Measurements from ENCODE around the gene CASKIN2.
"Not testable (repeated sequence)": the region's sequence is repeated elsewhere in the genome, so short reads cannot be mapped to it uniquely, and the experiment has no call there.

CASKIN2 gene

DNA sequence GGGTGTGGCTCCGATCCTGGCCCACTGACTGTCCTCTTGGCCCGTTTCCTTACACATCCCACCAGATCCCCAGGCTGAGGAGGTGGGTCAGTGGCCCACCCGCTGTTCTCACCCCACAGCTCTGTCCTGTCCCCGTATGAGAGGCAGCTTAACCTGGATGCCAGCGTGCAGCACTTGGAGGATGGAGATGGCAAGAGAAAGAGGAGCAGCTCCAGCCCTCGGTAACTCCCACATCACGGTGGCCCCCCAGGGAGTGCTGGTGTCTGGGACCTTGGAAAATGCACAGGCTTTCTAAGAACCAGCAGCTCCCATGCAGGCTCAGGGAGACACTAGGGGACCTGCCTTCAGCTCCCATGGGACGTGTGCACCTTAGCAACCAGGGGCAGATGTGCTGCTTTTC lies 6.0 kb upstream of the CASKIN2 start:
- no peak for DNase-seq (ENCODE audit: low read depth)

DNA sequence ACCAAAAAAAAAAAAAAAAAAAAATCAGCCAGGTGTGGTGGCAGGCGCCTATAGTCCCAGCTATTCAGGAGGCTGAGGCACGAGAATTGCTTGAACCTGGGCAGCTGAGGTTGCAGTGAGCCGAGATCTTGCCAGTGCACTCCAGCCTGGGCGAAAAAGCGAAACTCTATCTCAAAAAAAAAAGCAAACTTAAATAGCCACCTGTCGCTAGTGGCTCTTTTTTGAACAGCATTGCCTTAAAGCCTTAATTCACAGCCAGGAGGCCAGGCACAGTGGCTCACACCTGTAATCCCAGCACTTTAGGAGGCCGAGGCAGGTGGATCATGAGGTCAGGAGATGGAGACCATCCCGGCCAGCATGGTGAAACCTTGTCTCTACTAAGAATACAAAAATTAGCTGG lies 5.1 kb upstream of the CASKIN2 start:
- not testable (repeated sequence) for DNase-seq (ENCODE audit: low read depth)

DNA sequence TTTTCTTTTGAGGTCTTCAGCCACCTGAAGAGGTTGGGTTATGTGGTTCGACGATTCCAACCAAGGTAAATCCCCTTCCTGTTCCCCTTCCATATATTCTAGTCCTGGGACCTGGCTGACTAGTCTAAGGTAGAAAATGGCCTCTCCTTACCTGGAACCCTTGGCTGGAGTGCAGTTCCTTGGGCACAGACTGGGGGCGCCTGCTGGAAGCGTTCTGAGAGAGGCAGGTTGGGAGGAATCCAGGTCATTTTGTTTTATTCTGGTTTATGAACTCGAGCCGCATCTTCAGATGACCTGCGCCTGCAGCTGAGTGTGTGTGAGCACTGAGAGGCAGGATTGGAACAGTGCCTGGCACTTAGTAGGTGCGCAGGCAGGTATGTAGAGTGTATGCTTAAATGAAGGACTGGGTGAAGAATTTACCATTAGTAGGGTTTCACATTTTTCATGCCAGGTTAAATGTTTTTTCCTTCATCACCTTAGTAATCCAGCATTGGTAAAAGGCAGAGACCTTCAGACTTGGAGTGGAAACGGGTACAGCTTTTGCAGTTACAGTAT lies 3.7 kb upstream of the CASKIN2 start:
- no peak for DNase-seq (ENCODE audit: low read depth)

GRCh38 chr17:75518201-75518600 lies 2.9 kb upstream of the CASKIN2 start:
- peak; percentile 10 for DNase-seq (ENCODE audit: low read depth)

- peak; percentile 21 for DNase-seq (ENCODE audit: low read depth)
These were observed 2.0 kb upstream of the CASKIN2 start for GRCh38 chr17:75517297-75517865.

DNA sequence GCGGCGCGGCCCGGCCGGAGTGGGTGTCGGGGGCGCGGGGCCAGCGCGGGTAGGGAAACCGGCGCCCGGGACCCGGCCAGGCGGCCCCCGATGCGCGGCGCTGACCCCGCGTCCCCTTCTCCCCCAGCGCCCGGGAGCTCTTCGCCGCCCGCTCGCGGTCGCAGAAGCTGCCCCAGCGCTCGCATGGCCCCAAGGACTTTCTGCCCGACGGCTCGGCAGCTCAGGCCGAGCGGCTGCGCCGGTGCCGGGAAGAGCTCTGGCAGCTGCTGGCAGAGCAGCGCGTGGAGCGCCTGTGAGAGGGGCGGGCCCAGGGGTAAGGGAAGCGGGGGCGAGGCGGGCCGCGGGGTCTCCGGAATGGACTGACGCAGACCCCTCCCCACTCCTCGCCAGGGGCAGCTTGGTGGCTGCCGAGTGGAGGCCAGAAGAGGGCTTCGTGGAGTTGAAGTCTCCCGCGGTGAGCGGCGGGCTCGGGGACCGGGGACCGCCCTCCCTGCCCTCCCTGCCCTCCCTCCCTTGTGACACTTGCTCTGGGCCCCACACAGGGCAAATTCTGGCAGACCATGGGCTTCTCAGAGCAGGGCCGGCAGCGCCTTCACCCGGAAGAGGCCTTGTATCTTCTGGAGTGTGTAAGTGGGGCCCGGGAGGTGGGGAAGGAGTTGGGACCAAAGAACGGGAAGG lies 1.4 kb upstream of the CASKIN2 start:
- DNase-seq (ENCODE audit: low read depth), result peak; percentile 26

GRCh38 chr17:75516255-75516618 lies 900 bp upstream of the CASKIN2 start, which contains the start of gene TSEN54:
Gene TSEN54 (plus strand): TSS chr17:75516528. CDS start chr17:75516561, 33 bp downstream.
- DNase-seq (ENCODE audit: low read depth), result peak; percentile 91

DNA sequence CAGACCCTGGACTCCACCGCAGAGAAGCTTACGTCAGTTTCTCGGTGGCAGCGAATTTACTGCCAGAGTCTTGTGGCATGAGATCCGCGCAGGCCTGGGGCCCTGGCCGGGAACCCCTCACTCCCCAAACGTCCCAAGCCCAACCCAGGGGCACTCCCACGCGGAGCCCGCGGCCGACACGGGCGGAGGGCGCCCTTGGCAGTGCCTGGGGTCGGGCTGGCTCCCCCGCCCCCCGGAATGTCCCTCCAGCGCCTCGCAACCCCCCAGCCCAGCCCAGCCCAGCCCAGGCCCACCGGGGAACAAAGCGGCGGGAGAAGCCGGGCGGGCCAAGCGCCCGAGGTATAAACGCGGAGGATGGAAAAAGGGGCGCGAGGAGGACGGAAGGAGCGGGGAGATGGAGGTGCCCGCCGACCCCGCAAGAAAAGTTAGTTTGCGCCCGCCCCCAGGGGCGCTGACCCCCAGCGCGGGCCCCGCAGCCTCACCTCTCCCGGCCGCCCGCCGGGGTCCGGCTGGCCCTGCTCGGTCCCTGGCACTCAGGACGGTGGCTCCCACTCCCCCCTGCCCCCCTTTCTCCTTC lies 330 bp downstream of the CASKIN2 start:
- no peak for DNase-seq (ENCODE audit: low read depth)

DNA sequence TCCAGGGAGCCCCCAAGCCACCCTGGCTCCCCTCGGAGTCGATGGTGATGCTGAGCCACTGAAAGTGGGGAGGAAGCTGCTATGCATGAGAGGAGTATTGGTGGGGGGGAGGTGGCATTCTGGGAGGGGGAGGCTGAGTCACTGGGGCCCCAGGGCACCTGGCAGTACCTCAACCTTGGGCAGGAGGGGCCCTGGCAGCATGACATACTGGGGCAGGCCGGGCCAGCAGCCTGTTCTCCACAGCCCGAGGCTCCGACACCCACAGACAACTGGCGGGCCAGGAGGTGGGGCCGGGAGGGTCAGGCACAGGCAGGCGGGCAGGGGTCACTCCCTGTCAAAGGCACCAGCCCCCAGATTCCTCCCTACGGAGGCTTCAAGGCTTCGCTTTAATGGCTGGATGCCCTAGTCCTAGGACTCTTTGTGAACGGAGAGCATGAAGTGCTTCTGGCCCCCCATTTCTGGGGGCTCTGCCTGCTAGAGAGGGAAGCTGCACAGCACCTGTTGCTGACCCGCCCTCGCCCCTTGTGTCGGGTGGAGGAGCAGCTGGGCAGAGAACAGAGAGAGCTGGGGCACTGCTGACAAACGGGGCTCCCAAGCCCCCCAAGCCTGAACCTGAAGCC lies 928 bp downstream of the CASKIN2 start:
- no peak for DNase-seq (ENCODE audit: low read depth)

- no peak for DNase-seq (ENCODE audit: low read depth)
These were observed 1.7 kb downstream of the CASKIN2 start for GRCh38 chr17:75513641-75514000.

DNA sequence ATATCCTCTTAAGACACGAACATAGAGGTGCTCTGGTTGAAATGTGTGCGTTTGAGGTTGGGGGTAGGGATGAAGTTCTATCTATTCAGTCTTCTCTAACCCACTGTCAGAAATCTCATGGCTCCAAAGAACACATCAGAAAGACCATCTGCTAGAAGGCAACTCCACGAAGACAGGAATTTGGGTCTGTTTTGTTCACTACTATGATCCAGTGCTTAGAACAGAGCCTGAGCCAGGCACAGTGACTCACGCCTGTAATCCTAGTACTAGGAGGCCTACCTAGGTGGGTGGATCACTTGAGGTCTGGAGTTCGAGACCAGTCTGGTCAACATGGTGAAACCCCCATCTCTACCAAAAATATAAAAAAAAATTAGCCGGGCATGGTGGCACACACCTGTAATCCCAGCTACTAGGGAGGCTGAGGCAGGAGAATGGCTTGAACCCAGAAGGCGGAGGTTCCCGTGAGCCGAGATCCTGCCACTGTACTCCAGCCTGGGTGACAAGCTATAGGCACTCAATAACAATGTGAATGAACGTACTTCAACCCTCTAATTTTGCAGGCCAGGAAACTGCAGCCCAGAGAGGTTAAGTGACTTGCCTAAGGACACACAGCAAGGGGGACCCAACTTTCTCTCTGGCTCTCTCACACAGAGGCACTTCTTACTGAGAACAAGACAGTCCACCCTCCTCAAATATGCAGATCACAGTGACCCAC lies 2.3 kb downstream of the CASKIN2 start:
- DNase-seq (ENCODE audit: low read depth), result no peak

DNA sequence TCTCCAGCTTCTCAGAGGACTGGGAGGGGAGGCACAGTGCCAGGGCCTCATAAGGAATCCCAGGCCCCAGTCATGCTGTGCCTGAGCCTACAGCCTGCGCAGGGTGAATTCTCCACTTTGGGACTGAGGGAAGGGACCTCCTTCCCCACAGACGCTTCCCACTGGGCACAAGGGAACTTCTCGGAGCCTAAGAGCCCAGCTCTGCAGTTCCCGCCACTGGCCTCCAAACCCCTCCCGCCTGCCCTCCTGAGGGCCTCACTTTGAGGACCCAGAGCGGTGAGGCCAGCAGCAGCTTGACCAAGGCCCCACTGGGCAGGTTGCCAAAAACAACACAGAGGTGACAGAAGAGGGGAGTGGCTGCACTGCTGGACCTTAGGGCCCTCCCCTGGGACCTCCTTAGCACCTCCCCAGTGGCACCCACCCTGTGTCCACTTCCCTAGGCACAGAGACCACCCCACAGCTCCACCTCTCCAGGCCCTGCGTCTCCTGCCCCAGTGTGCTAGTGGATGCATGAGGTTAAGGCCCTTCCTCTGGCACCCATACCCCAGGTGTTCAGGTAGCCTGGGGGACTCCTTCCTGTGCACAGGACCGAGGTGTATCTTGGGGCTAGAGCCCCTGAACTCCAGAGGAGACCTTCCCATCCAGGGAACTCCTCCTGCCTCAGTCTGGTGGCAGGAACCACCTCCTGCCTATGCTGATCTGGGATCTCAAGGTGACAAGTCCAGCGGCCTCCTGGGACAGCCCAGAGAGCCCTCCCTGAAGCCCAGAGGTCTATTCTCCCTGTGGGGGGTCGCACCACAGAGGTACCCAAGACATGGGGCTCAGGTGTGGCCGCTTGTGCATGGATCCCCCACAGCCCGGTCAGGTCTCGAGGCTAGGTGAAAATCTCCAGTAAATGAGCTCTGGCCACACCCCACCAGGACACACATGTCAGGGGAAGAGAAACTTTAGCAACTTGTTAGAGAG lies 3.4 kb downstream of the CASKIN2 start:
- DNase-seq (ENCODE audit: low read depth), result no peak

- no peak for DNase-seq (ENCODE audit: low read depth)
These were observed 4.1 kb downstream of the CASKIN2 start for GRCh38 chr17:75511270-75511609.

- no peak for DNase-seq (ENCODE audit: low read depth)
These were observed 5.6 kb downstream of the CASKIN2 start for GRCh38 chr17:75509528-75510258.

DNA sequence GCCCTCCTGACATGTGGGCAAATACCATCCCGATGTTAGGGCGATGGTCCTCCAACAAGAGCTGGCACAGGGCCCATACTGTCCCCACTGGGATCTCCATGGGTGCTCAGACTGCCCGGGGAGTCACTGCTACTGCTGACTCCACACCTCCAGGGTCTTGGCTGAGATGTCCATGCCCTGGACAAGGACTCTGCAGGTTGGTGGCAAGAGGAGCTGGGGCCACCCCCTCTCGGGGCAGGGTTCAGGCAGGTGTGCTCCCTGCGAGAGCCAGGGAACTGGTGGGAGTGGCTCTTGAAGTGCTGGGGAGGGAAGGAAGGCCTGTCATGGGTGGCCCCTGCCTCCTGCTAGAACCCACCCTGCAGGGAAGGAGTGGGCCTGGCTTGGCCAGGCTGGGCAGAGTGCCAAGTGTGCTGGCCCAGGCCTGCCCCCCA lies 6.4 kb downstream of the CASKIN2 start:
- no peak for DNase-seq (ENCODE audit: low read depth)

GRCh38 chr17:75507733-75508719 lies 7.3 kb downstream of the CASKIN2 start:
- no peak for DNase-seq (ENCODE audit: low read depth)

- no peak for DNase-seq (ENCODE audit: low read depth)
These were observed 8.4 kb downstream of the CASKIN2 start for GRCh38 chr17:75506888-75507287.

- DNase-seq (ENCODE audit: low read depth), result no peak
These were observed 9.2 kb downstream of the CASKIN2 start for GRCh38 chr17:75506134-75506533.

- DNase-seq (ENCODE audit: low read depth), result no peak
These were observed 9.7 kb downstream of the CASKIN2 start for GRCh38 chr17:75505640-75506039.

- no peak for DNase-seq (ENCODE audit: low read depth)
These were observed 10.3 kb downstream of the CASKIN2 start for GRCh38 chr17:75505152-75505409.
